ENCODE data around the gene OR11H6. TPM values are rescaled to one million over a fixed set of nuclear protein-coding genes. Genes with fewer than 3 reads are reported as not detected.
"Not testable (repeated sequence)": the region's sequence is repeated elsewhere in the genome, so short reads cannot be mapped to it uniquely, and the experiment has no call there.

Gene OR11H6
- total RNA-seq, 1 donor from 2014 or later, result not detected

DNA sequence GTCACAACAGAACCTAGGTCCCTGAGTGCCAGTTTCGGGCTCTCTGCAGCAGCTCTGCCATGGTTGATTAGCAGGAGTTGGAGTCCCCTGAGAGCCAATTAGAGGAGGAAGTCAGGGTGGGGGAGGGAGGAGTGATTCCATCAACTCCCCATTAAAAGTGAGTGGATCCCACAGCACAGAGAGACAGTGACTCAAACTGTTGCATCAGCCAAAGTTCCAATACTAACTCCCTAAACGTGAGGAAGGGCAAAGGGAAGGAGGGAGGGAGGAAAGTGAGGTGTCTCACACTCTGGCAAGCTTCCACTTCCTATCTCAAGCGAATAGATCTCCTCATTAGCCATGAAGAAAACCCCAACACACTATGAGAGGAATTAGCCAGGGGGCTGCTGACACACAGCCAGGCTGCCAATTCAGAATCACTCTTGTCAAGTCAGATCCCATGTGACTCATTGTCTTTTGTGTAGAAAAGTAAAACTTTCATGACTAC lies 39.2 kb downstream of the OR11H6 start:
- DNase-seq (ENCODE audit: low spot score), result no peak

DNA sequence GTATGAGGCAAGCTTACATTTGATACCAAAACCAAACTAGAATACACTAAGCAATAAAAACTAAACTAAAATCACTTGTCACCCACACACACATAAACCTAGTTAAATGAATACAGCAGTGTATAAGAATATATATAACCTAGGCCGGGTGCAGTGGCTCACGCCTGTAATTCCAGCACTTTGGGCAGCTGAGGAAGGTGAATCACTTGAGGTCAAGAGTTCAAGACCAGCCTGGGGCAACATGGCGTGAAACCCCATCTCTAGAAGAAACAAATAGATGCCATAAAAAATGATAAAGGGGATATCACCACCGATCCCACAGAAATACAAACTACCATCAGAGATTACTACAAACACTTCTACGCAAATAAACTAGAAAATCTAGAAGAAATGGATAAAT lies 40.9 kb downstream of the OR11H6 start:
- not testable (repeated sequence) for DNase-seq (ENCODE audit: low spot score)

DNA sequence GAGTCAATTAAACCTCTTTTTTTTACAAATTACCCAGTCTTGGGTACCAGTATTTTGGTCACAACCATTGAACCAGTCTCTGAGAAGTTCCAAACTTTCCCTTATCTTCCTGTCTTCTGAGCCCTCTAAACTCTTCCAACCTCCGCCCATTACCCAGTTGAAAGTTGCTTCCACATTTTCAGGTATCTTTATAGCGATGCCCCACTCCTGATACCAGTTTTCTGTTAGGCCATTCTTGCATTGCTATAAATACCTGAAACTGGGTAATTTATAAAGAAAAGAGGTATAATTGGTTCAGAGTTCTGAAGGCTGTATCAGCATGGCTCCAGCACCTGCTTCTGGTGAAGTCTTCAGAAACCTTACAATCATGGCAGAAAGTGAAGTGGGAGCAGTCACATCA lies 50.6 kb downstream of the OR11H6 start:
- DNase-seq (ENCODE audit: low spot score), result no peak

Other genes with a start within 250 kb of the OR11H6 start
- not detected for gene OR4K15, start 248.1 kb upstream of the OR11H6 start, total RNA-seq
- not detected for gene OR4Q2, start 221.5 kb upstream of the OR11H6 start, total RNA-seq
- not detected for gene OR4K14, start 204.4 kb upstream of the OR11H6 start, total RNA-seq
- gene OR4K13, start 187.7 kb upstream of the OR11H6 start, total RNA-seq, result not detected
- gene OR4L1, start 163.7 kb upstream of the OR11H6 start, total RNA-seq, result not detected
- not detected for gene OR4K17, start 113.0 kb upstream of the OR11H6 start, total RNA-seq
- not detected for gene OR4N5, start 84.9 kb upstream of the OR11H6 start, total RNA-seq
- not detected for gene OR11G2, start 32.8 kb upstream of the OR11H6 start, total RNA-seq
- not detected for gene OR11H7, start 5.3 kb downstream of the OR11H6 start, total RNA-seq
- gene OR11H4, start 15.6 kb downstream of the OR11H6 start, total RNA-seq, result not detected
- gene TTC5, start 82.2 kb downstream of the OR11H6 start, total RNA-seq, result 19.1 TPM
- gene CCNB1IP1, start 109.6 kb downstream of the OR11H6 start, total RNA-seq, result 40.1 TPM
- 15.5 TPM for gene PARP2, start 119.9 kb downstream of the OR11H6 start, total RNA-seq
- 107 TPM for gene TEP1, start 189.8 kb downstream of the OR11H6 start, total RNA-seq
- gene KLHL33, start 212.5 kb downstream of the OR11H6 start, total RNA-seq, result 0.92 TPM
- 35.4 TPM for gene OSGEP, start 231.1 kb downstream of the OR11H6 start, total RNA-seq
- gene APEX1, start 231.5 kb downstream of the OR11H6 start, total RNA-seq, result 129 TPM
- gene PIP4P1, start 237.7 kb downstream of the OR11H6 start, total RNA-seq, result 44.3 TPM
- 61.5 TPM for gene PNP, start 245.7 kb downstream of the OR11H6 start, total RNA-seq

Measured in mucosa of gallbladder (tissue), 1 donor.